ENCODE data around the gene CSNK2B.

DNA sequence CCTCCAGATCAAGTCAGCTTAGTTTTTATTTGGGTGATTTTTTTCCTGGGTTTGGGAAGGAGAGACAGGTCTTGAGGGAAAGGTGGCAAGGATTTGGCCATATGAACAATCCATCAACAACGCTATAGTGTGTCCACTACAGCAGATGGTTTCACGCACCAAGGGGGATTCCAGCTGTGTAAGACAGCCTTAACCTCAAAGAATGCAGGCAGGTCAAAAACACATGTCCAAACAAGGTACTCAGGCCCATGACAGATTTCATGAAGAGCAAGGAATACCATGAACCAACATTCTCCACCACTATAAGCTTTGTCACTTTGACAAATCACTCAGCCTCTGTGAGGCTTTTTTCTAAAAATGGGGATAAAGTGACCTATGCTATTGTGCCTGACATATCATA is 48.9 kb upstream of the CSNK2B start:
- TF ChIP-seq MTF1 (CRISPR knock-in tag; IDR thresholded peaks at IDR 0.05; ENCODE audit: borderline replicate concordance) (no peak), FOS (IDR thresholded peaks at IDR 0.05; ENCODE audit: extremely low read depth, insufficient read length) (no peak), XRCC3 (IDR thresholded peaks at IDR 0.05) (no peak), KAT2B (IDR thresholded peaks at IDR 0.05; ENCODE audit: low read depth, low read length) (no peak)
